CD4-positive, alpha-beta T cell treated with Interleukin-12 subunit alpha and Interleukin-12 subunit beta, for 1 hour (primary cell): Measurements from ENCODE around the gene RHD.
"Not testable (repeated sequence)": the region's sequence is repeated elsewhere in the genome, so short reads cannot be mapped to it uniquely, and the experiment has no call there.

Experiments used
- DNase-seq: peaks from one replicate; pipeline ENCODE4 v3.0.0-alpha.2; 2020

The RHD gene

GRCh38 chr1:25309486-25309885 is 37.2 kb downstream of the RHD start:
- not testable (repeated sequence) for DNase-seq

- DNase-seq, result not testable (repeated sequence)
Observed at GRCh38 chr1:25312806-25313470, 40.6 kb downstream of the RHD start.

- not testable (repeated sequence) for DNase-seq
Observed at GRCh38 chr1:25320314-25320938, 48.1 kb downstream of the RHD start.

- DNase-seq, result not testable (repeated sequence)
Observed at GRCh38 chr1:25322127-25322526, 49.8 kb downstream of the RHD start.

GRCh38 chr1:25324407-25324806 is 52.1 kb downstream of the RHD start:
- DNase-seq, result not testable (repeated sequence)

- not testable (repeated sequence) for DNase-seq
Observed at GRCh38 chr1:25327864-25328790, 55.8 kb downstream of the RHD start.

DNA sequence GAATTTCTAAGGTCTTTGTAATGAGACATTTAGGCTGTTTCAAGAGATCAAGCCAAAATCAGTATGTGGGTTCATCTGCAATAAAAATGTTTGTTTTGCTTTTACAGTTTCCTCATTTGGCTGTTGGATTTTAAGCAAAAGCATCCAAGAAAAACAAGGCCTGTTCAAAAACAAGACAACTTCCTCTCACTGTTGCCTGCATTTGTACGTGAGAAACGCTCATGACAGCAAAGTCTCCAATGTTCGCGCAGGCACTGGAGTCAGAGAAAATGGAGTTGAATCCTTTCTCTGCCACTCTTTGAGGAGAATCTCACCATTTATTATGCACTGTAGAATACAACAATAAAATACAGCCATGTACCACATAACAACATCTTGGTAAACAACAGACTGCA is 56.5 kb downstream of the RHD start:
- DNase-seq, result not testable (repeated sequence)

DNA sequence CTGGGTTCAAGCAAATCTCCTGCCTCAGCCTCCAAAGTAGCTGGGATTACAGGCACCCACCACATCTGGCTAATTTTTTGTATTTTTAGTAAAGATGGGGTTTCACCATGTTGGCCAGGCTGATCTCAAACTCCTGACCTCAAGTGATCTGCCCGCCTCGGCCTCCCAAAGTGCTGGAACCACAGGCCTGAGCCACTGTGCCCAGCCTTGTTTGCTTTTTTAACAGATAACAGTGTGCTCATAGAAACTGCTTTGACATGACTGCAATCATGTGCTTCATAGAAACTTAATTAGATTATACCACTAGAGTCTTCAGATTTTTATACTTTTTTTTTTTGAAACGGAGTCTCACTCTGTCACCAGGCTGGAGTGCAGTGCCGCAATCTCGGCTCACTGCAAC is 57.0 kb downstream of the RHD start:
- not testable (repeated sequence) for DNase-seq

DNA sequence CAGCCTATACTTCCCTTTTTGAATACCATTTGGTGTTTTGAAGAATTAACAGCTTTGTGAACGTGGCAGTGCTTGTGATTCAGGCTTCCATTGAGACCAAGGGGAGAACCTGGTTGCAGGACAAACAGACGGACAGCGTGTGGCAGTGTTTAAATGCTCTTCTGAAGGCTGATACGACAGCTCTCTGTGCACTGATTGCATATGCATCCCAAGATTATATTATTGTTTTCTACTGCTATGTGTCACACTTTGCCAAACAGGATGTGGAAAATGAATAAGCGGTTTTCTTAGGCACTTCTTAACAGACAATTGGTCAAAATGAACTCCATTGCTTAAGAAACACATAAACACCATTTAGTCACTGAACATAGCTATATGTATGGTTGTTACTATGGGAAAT is 57.6 kb downstream of the RHD start:
- DNase-seq, result peak; percentile 24

DNA sequence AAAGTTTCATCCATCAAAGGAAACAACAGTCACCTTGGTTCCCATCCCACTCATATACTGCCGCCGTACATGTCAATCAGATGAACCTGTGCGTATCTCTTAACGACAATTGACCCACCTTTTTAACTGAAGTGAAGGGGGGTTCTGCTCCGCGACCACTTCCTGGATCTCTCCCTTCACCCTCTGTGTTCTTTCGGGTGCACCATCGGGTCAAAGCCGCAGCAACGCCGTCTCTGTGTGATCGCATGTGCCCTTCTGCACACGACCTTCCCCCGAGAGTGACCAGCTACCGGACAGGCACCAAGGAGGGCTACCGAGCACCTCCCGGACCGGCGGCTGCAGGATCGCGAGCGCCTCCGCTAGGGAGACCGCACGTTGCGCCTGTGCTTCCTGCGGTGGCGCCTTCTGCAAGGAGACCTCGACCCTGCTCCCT is 64.6 kb downstream of the RHD start:
- peak; percentile 32 for DNase-seq

- peak; percentile 48 for DNase-seq
Observed at GRCh38 chr1:25337483-25338187, 65.3 kb downstream of the RHD start.

DNA sequence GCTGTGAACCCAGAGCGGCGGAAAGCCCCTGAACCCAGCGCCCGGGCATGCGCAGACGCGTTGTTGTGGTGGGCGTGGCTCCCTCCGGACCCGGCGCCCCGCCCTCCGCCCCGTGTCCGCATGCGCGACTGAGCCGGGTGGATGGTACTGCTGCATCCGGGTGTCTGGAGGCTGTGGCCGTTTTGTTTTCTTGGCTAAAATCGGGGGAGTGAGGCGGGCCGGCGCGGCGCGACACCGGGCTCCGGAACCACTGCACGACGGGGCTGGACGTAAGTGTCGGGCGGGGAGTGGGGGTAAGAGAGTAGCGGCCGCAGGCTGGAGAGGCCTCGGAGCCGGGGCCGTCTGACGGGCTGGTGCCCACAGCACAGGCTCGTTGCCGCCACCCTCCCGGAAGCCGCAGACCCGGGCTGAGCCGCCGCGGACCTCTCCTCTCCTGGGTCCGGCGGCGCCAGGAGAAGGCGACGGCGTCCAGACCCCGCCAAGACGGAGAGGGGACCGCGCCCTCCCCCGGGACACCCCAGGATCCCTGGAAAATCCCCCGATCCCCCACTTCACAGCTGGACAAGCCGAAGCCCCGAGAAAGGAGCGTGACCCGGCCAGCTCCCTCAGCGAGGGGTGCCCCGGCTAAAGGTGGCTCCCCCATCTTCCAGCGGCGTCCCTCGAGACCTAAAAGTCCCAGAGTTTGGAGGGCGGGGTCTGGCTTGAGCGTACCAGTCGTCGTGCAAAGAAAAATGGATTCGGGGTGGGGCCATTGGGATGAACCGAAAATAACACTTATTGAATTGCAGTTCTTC is 66.1 kb downstream of the RHD start, which contains the start of gene TMEM50A:
TSS of gene TMEM50A (plus strand) at position 147 of the 794 bp plus-strand sequence. CDS start 2,153 bp downstream, outside the sequence.
- peak; percentile 93 for DNase-seq

DNA sequence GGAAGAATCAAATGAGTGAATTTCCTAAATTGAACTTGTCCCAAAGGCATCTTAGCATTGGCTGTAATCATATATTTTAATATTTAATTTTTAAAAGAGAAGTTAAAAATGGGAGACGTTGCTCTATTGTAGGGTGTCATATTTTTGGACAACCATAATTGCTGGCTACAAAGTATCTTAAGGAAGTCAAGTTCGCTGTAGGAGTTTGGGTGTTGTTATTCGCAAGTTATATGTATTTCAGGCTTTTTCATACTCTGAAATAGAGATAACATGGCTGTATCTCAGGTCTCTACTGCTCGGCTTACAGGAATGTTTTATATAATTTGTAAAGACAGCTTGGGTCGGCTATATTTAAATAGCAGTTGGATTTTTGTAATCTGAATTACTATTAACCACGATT is 66.7 kb downstream of the RHD start:
- DNase-seq, result no peak

DNA sequence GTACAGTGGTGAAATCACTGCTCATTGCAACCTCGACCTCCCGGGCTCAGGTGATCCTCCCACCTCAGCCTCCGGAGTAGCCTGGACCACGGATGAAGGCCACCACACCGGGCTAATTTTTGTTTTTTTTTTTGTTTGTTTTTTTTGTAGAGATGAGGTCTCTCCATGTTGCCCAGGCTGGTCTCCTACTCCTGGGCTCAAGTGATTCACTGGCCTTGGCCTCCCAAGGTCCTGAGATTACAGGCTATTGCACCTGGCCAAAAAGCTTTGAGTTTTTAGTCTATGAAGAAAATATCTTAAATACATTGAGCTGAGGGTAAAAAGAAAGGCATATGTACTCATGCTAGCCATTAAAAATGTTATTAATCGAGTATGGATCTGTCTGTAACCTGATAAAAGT is 69.4 kb downstream of the RHD start:
- no peak for DNase-seq

DNA sequence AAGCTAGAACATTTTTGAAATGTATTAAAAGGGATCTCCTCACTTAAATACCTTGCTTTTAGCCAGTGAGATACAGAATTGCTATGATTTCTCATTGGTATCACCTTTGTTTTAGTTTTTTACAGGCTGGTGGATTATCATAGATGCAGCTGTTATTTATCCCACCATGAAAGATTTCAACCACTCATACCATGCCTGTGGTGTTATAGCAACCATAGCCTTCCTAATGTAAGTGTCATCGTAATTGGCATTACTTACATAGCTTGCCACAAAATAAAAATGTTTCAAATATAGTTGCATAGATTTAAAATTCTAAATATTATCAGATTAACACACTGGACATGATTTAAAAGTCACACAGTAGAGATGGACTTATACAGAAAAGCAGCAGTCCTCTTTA is 70.5 kb downstream of the RHD start:
- no peak for DNase-seq

GRCh38 chr1:25343872-25344271 is 71.6 kb downstream of the RHD start:
- no peak for DNase-seq

DNA sequence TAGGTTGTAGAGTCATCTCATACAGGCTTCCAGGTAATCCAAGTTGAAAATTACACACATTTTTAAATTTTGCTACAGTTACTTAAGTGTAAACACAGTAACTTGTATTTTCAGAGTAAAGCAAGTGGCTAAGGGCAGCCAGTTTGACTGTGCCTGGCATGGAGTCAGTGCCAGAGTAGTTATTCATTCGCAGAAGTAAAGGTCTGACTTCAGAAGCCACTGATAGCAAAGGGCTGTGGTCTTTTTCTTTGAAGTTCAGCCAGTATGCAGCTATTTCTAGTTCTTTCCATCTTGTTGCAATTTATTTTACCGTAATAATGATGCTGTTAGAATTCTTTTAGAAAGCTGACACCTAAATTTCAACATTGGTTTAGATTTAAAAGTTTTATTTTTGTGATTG is 75.2 kb downstream of the RHD start:
- no peak for DNase-seq

GRCh38 chr1:25349606-25350005 is 77.3 kb downstream of the RHD start:
- DNase-seq, result no peak

DNA sequence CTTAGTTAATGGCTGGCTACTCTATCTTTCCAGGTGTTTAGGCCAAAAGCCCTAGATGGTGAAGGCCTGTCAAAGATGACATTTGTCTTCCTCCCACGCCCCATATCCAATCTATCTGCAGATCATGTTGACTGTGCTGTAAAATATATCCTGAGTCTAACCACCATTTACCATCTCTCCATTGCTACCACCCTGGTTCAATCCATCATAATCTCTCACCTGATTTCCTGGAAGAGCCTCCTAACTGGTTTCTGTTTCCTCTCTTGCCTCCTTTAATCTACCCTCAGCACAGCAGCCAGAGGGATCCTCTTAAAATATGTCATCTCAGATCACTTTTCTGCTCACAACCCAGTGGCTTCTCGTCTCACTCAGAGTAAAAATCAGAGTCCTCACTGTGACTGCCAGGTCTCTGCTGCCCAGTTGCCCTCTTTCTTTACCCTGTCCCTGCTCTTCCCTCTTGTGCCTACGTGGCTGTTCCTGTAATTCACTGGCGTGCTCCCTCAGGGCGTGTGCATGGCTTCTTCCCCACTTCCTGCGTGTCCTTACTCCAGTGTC is 83.6 kb downstream of the RHD start:
- no peak for DNase-seq

GRCh38 chr1:25356441-25356840 is 84.1 kb downstream of the RHD start:
- DNase-seq, result no peak

- peak; percentile 6 for DNase-seq
Observed at GRCh38 chr1:25356848-25357247, 84.5 kb downstream of the RHD start.
